BLaER1 (cell line): ENCODE data around the gene ELAVL2.

ENCODE experiments used
- H3K27ac ChIP-seq: shearing (Covaris generic); formaldehyde crosslinking; 2 replicates; pipeline ENCODE4 v1.8.1; 2022
- H3K27me3 ChIP-seq: shearing (Covaris generic); formaldehyde crosslinking; 2 replicates; pipeline ENCODE4 v1.8.1; 2022
- H3K36me3 ChIP-seq: shearing (Covaris generic); formaldehyde crosslinking; 2 replicates; pipeline ENCODE4 v1.8.1; 2022
- H3K4me1 ChIP-seq: shearing (Covaris generic); formaldehyde crosslinking; 2 replicates; pipeline ENCODE4 v1.8.1; 2022
- H3K4me2 ChIP-seq: shearing (Covaris generic); formaldehyde crosslinking; 2 replicates; pipeline ENCODE4 v1.8.1; 2022
- H3K4me3 ChIP-seq: shearing (Covaris generic); formaldehyde crosslinking; 2 replicates; pipeline ENCODE4 v1.8.1; 2022
- H3K9ac ChIP-seq: shearing (Covaris generic); formaldehyde crosslinking; 2 replicates; pipeline ENCODE4 v1.8.1; 2022
- H3K9me3 ChIP-seq: shearing (Covaris generic); formaldehyde crosslinking; 2 replicates; pipeline ENCODE4 v1.8.1; 2022
- H4K20me1 ChIP-seq: shearing (Covaris generic); formaldehyde crosslinking; 2 replicates; pipeline ENCODE4 v1.8.1; 2022
- Cebpa-rat ChIP-seq: shearing (Covaris generic); IDR thresholded peaks from 2 replicates; pipeline ENCODE4 v1.8.1; 2022

The ELAVL2 gene

GRCh38 chr9:23747088-23748075 lies 78.7 kb downstream of the ELAVL2 start:
- Histone ChIP-seq H3K9ac (no peak overlapping the region), H3K27ac (no peak overlapping the region), H3K9me3 (no peaks in the 10 kb centered on the region), H3K27me3 (no peaks in the 10 kb centered on the region), H4K20me1 (no peaks in the 10 kb centered on the region), H3K4me3 (no peak overlapping the region), H3K4me2 (no peak overlapping the region), H3K4me1 (no peaks in the 10 kb centered on the region), H3K36me3 (no peaks in the 10 kb centered on the region)
- no peak for TF ChIP-seq Cebpa-rat

- H3K4me1 ChIP-seq: no peaks in the 10 kb centered on the region
- no peak overlapping the region for H3K27ac ChIP-seq
- no peaks in the 10 kb centered on the region for H4K20me1 ChIP-seq
- H3K9me3 ChIP-seq: no peaks in the 10 kb centered on the region
- H3K4me3 ChIP-seq: no peak overlapping the region
- TF ChIP-seq Cebpa-rat: no peak
- H3K27me3 ChIP-seq: no peaks in the 10 kb centered on the region
- no peak overlapping the region for H3K4me2 ChIP-seq
- no peak overlapping the region for H3K9ac ChIP-seq
- no peaks in the 10 kb centered on the region for H3K36me3 ChIP-seq
Measured at GRCh38 chr9:23746317-23746716, 79.7 kb downstream of the ELAVL2 start.

- Histone ChIP-seq H3K4me3 (no peak overlapping the region), H3K9ac (no peak overlapping the region), H3K27me3 (no peaks in the 10 kb centered on the region), H3K27ac (no peak overlapping the region), H4K20me1 (no peaks in the 10 kb centered on the region), H3K36me3 (no peaks in the 10 kb centered on the region), H3K4me2 (no peak overlapping the region), H3K9me3 (no peaks in the 10 kb centered on the region), H3K4me1 (no peaks in the 10 kb centered on the region)
- no peak for TF ChIP-seq Cebpa-rat
Measured at GRCh38 chr9:23743036-23743435, 83.0 kb downstream of the ELAVL2 start.

GRCh38 chr9:23741351-23741750 lies 84.7 kb downstream of the ELAVL2 start:
- H3K4me1 ChIP-seq: no peaks in the 10 kb centered on the region
- H4K20me1 ChIP-seq: no peaks in the 10 kb centered on the region
- H3K4me2 ChIP-seq: no peak overlapping the region
- no peak overlapping the region for H3K9ac ChIP-seq
- no peaks in the 10 kb centered on the region for H3K9me3 ChIP-seq
- H3K4me3 ChIP-seq: no peak overlapping the region
- H3K27me3 ChIP-seq: no peaks in the 10 kb centered on the region
- H3K36me3 ChIP-seq: no peaks in the 10 kb centered on the region
- no peak for TF ChIP-seq Cebpa-rat
- H3K27ac ChIP-seq: no peak overlapping the region

- Histone ChIP-seq H3K4me2 (no peak overlapping the region), H3K36me3 (no peaks in the 10 kb centered on the region), H3K9me3 (no peaks in the 10 kb centered on the region), H3K4me1 (no peaks in the 10 kb centered on the region), H3K27ac (no peak overlapping the region), H3K27me3 (no peaks in the 10 kb centered on the region), H4K20me1 (no peaks in the 10 kb centered on the region), H3K9ac (no peak overlapping the region), H3K4me3 (no peak overlapping the region)
- TF ChIP-seq Cebpa-rat: no peak
Measured at GRCh38 chr9:23740531-23740930, 85.5 kb downstream of the ELAVL2 start.

GRCh38 chr9:23739753-23740152 lies 86.3 kb downstream of the ELAVL2 start:
- H3K4me2 ChIP-seq: no peak overlapping the region
- H3K9ac ChIP-seq: no peak overlapping the region
- no peak overlapping the region for H3K27ac ChIP-seq
- TF ChIP-seq Cebpa-rat: no peak
- no peaks in the 10 kb centered on the region for H3K27me3 ChIP-seq
- H3K36me3 ChIP-seq: no peaks in the 10 kb centered on the region
- H3K4me1 ChIP-seq: no peaks in the 10 kb centered on the region
- no peaks in the 10 kb centered on the region for H4K20me1 ChIP-seq
- no peak overlapping the region for H3K4me3 ChIP-seq
- no peaks in the 10 kb centered on the region for H3K9me3 ChIP-seq

- no peak for TF ChIP-seq Cebpa-rat
- H3K27me3 ChIP-seq: no peaks in the 10 kb centered on the region
- no peak overlapping the region for H3K9ac ChIP-seq
- no peak overlapping the region for H3K4me3 ChIP-seq
- no peak overlapping the region for H3K27ac ChIP-seq
- no peak overlapping the region for H3K4me2 ChIP-seq
- H4K20me1 ChIP-seq: no peaks in the 10 kb centered on the region
- no peaks in the 10 kb centered on the region for H3K4me1 ChIP-seq
- H3K36me3 ChIP-seq: no peaks in the 10 kb centered on the region
- H3K9me3 ChIP-seq: no peaks in the 10 kb centered on the region
Measured at GRCh38 chr9:23736293-23736692, 89.7 kb downstream of the ELAVL2 start.

GRCh38 chr9:23733495-23734078 lies 92.5 kb downstream of the ELAVL2 start:
- H3K9ac ChIP-seq: no peak overlapping the region
- H4K20me1 ChIP-seq: no peaks in the 10 kb centered on the region
- no peaks in the 10 kb centered on the region for H3K27me3 ChIP-seq
- no peak overlapping the region for H3K4me2 ChIP-seq
- H3K27ac ChIP-seq: no peak overlapping the region
- H3K4me3 ChIP-seq: no peak overlapping the region
- no peaks in the 10 kb centered on the region for H3K9me3 ChIP-seq
- H3K4me1 ChIP-seq: no peaks in the 10 kb centered on the region
- no peaks in the 10 kb centered on the region for H3K36me3 ChIP-seq
- TF ChIP-seq Cebpa-rat: no peak

GRCh38 chr9:23731353-23731752 lies 94.7 kb downstream of the ELAVL2 start:
- Histone ChIP-seq H3K27me3 (no peaks in the 10 kb centered on the region), H3K9me3 (no peaks in the 10 kb centered on the region), H3K4me2 (no peak overlapping the region), H3K36me3 (no peaks in the 10 kb centered on the region), H3K27ac (no peak overlapping the region), H3K9ac (no peak overlapping the region), H4K20me1 (no peaks in the 10 kb centered on the region), H3K4me1 (no peaks in the 10 kb centered on the region), H3K4me3 (no peak overlapping the region)
- TF ChIP-seq Cebpa-rat: no peak

- TF ChIP-seq Cebpa-rat: no peak
- Histone ChIP-seq H3K4me3 (no peak overlapping the region), H3K9ac (no peak overlapping the region), H3K4me1 (no peaks in the 10 kb centered on the region), H3K9me3 (no peaks in the 10 kb centered on the region), H3K27ac (no peak overlapping the region), H3K27me3 (no peaks in the 10 kb centered on the region), H3K36me3 (no peaks in the 10 kb centered on the region), H4K20me1 (no peaks in the 10 kb centered on the region), H3K4me2 (no peak overlapping the region)
Measured at GRCh38 chr9:23730364-23730763, 95.7 kb downstream of the ELAVL2 start.
